Endodermal cell (in vitro differentiated cells): ENCODE measurements around the gene MAB21L4. TPM values are rescaled to one million over a fixed set of nuclear protein-coding genes. Genes with fewer than 3 reads are reported as not detected.

ENCODE experiments used
- DNase-seq: peaks from one replicate; pipeline ENCODE4 v3.0.0-alpha.2; 2017
- H3K27ac ChIP-seq: 2 replicates; pipeline ENCODE4 v1.5.1; 2013; ENCODE audit warnings: mild to moderate bottlenecking, low read depth, low read length, moderate library complexity
- H3K27me3 ChIP-seq: 2 replicates; pipeline ENCODE4 v1.6.1; 2013; ENCODE audit warnings: mild to moderate bottlenecking, low read length, moderate library complexity; ENCODE audit not compliant: insufficient read depth, control insufficient read depth, poor library complexity, severe bottlenecking
- H3K36me3 ChIP-seq: 2 replicates; pipeline ENCODE4 v1.7.0; 2013; ENCODE audit warnings: mild to moderate bottlenecking, low read length, moderate library complexity; ENCODE audit not compliant: control insufficient read depth, insufficient read depth
- H3K4me1 ChIP-seq: one replicate; pipeline ENCODE4 v1.7.0; 2013; ENCODE audit warnings: low read length; ENCODE audit not compliant: control insufficient read depth, insufficient read depth
- H3K4me3 ChIP-seq: 2 replicates; pipeline ENCODE4 v1.5.1; 2013; ENCODE audit warnings: mild to moderate bottlenecking, low read length, moderate library complexity
- H3K9ac ChIP-seq: 2 replicates; pipeline ENCODE4 v1.6.1; 2013; ENCODE audit warnings: mild to moderate bottlenecking, low read length, moderate library complexity; ENCODE audit not compliant: poor library complexity, severe bottlenecking; ENCODE audit errors: extremely low read depth
- H3K9me3 ChIP-seq: 2 replicates; pipeline ENCODE4 v1.6.1; 2013; ENCODE audit warnings: mild to moderate bottlenecking, low read length, moderate library complexity; ENCODE audit not compliant: control insufficient read depth
- H3K27ac Mint-ChIP-seq: 2 replicates; pipeline ENCODE4 v1.8.0; 2020; ENCODE audit warnings: mixed read lengths
- H3K27me3 Mint-ChIP-seq: 2 replicates; pipeline ENCODE4 v1.8.0; 2021; ENCODE audit warnings: mild to moderate bottlenecking, mixed read lengths; ENCODE audit not compliant: insufficient read depth
- H3K36me3 Mint-ChIP-seq: 2 replicates; pipeline ENCODE4 v1.8.0; 2020; ENCODE audit warnings: low read depth, mixed read lengths
- H3K4me1 Mint-ChIP-seq: 2 replicates; pipeline ENCODE4 v1.8.0; 2020; ENCODE audit warnings: mixed read lengths
- H3K4me3 Mint-ChIP-seq: 2 replicates; pipeline ENCODE4 v1.8.0; 2020; ENCODE audit warnings: mild to moderate bottlenecking, moderate library complexity, mixed read lengths
- H3K9me3 Mint-ChIP-seq: 2 replicates; pipeline ENCODE4 v1.8.0; 2020; ENCODE audit warnings: mild to moderate bottlenecking, mixed read lengths
- WGBS, 2 experiments: methylation state at CpG; one replicate each; pipeline versions ENCODE4 v1.1.5 to v1.1.7; 2013; ENCODE audit warnings: missing lambda C conversion rate in 2 of 2, mixed read lengths in 1 of 2; ENCODE audit not compliant: insufficient coverage in 1 of 2, insufficient read length in 1 of 2; 5-methylcytosine and 5-hydroxymethylcytosine counted together
- total RNA-seq, 2 donors: library from RNA; stranded (reverse); fragmentation: NEBNext Ultra II Directional in 1 of 2; extraction: Animal tissue kit (Norgen Biotek cat#: 25700) in 1 of 2; gene quantifications; 2 replicates in 1 of 2; 3 replicates in 1 of 2; pipeline ENCODE4 v1.2.1, GENCODE V29; 2021
- TF ChIP-seq, protein P1 (sequence below): fragments of 200-600 bp; sonication (generic); conservative IDR thresholded peaks from 2 replicates; pipeline ENCODE4 v1.5.0; 2021; ENCODE audit warnings: antibody characterized with exemption, mild to moderate bottlenecking

Gene MAB21L4
- total RNA-seq, 2 donors from 2014 or later, result 0.31 TPM; not detected in 1

DNA sequence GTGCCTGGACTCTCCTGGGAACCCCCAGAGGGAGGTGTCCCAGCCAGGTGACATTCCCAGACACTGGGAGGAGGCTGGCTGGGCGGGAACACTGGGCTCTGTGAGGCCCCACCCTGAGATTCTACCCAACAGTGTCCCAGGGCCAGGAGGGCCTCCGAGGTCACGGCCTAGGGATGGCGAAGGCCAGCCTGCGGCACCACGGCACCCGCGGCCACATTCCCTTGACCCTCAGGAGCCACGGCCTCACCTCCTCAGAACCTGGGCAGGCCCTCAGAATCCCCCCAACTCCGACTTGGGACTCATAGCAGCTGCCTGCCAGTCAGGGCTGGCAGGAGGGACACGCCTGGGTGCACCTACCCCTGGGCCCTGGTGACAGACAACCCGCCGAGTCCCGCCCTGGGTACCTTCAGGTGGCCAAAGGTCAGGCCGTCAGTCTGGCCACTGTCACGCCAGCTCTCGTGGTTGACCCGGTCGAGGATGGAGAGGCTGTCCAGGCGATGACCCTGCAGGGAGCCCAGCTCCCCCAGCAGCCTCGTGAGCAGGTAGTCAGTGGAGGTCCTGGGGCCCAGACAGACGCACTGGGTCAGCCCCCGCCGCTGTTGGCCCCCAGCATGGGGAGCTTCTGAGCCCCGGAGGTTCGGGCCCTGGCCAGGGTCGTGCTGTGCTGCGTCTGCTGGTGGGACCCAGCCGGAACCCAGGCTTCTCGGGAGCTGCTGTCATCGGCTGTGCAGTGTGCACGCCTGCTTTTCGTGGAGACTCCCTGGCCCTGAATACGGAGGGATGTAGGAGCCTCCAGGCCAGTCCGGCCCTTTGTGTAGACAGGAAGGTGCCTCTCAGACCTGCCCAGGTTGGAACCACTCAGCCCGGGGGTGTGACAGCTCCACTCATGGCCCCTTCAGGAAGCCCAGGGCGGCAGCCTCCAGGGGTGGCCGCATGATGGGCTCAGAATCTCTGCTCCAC, 6.1 kb downstream of the MAB21L4 start:
- no peak overlapping the region for H3K4me3 Mint-ChIP-seq
- no peak overlapping the region for H3K9ac ChIP-seq
- no peak overlapping the region for H3K4me3 ChIP-seq
- H3K9me3 ChIP-seq, result no peaks in the 10 kb centered on the region
- TF ChIP-seq, protein P1, sequence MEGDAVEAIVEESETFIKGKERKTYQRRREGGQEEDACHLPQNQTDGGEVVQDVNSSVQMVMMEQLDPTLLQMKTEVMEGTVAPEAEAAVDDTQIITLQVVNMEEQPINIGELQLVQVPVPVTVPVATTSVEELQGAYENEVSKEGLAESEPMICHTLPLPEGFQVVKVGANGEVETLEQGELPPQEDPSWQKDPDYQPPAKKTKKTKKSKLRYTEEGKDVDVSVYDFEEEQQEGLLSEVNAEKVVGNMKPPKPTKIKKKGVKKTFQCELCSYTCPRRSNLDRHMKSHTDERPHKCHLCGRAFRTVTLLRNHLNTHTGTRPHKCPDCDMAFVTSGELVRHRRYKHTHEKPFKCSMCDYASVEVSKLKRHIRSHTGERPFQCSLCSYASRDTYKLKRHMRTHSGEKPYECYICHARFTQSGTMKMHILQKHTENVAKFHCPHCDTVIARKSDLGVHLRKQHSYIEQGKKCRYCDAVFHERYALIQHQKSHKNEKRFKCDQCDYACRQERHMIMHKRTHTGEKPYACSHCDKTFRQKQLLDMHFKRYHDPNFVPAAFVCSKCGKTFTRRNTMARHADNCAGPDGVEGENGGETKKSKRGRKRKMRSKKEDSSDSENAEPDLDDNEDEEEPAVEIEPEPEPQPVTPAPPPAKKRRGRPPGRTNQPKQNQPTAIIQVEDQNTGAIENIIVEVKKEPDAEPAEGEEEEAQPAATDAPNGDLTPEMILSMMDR, result no peak
- H3K4me1 Mint-ChIP-seq, result peaks cover 5% of the 10 kb centered on the region
- no peak overlapping the region for H3K27ac Mint-ChIP-seq
- no peak overlapping the region for H3K27ac ChIP-seq
- no peaks in the 10 kb centered on the region for H3K27me3 Mint-ChIP-seq
- H3K9me3 Mint-ChIP-seq, result no peaks in the 10 kb centered on the region
- DNase-seq, result no peak
- no peaks in the 10 kb centered on the region for H3K27me3 ChIP-seq
- H3K4me1 ChIP-seq, result peaks cover 4% of the 10 kb centered on the region
- H3K36me3 ChIP-seq, result no peaks in the 10 kb centered on the region
- H3K36me3 Mint-ChIP-seq, result no peaks in the 10 kb centered on the region
- 91 to 96% methylated on average over 22 to 38 of the region's 38 CpGs for WGBS, 2 experiments

DNA sequence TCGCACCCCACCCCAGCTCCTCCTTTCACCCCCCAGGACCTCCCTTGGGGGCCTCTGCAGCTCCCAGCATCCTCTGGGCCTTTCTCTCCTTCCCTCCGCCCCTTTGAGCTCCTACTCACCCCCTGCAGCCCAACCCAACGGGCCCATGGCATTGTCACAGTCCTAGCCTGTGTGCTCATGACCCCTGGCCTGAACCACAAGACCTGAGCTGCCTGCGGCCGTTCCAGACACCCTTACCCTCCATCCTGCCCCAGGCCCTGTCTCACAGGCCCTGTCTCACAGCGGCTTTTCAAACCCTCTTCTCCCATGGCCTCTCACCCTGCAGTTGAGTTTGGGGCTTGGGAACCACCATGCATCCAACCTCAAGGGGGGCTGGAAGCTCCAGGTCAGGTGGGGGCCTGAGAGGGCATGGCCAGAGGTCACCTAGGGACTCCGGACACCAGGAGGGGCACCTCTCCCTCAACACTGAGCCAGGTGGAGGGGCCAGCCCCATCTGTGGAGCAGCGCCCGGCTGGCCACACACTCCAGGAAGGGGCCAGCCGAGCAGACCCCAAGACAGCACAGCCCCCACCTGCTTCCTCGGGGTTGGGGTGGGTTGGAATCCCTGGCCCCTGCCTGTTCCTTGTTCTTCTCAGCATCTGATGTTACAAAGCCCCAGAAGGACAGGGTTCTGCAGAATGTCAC, 6.9 kb downstream of the MAB21L4 start:
- Mint-ChIP-seq H3K9me3 (no peaks in the 10 kb centered on the region), H3K36me3 (no peaks in the 10 kb centered on the region)

More for the DNA sequence above, 6.9 kb downstream of the MAB21L4 start:
- Histone ChIP-seq H3K4me1 (peaks cover 4% of the 10 kb centered on the region), H3K27ac (no peak overlapping the region), H3K27me3 (no peaks in the 10 kb centered on the region), H3K9ac (no peak overlapping the region), H3K4me3 (no peak overlapping the region), H3K9me3 (no peaks in the 10 kb centered on the region), H3K36me3 (no peaks in the 10 kb centered on the region)
- H3K4me1 Mint-ChIP-seq, result peaks cover 5% of the 10 kb centered on the region
- no peaks in the 10 kb centered on the region for H3K27me3 Mint-ChIP-seq
- H3K27ac Mint-ChIP-seq, result no peak overlapping the region
- TF ChIP-seq, protein P1, result no peak
- 93 to 97% methylated on average over 6 to 11 of the region's 11 CpGs for WGBS, 2 experiments
- no peak for DNase-seq
- H3K4me3 Mint-ChIP-seq, result no peak overlapping the region
